ENCODE measurements around the gene KHDRBS2. TPM values are rescaled to one million over a fixed set of nuclear protein-coding genes. Genes with fewer than 3 reads are reported as not detected.
"Not testable (repeated sequence)": the region's sequence is repeated elsewhere in the genome, so short reads cannot be mapped to it uniquely, and the experiment has no call there.

Gene KHDRBS2
- total RNA-seq, 4 donors from 2014 or later = 5.2 to 19.2 (median 16.6) TPM

- 79 to 83% methylated on average over 2 of the region's 2 CpGs for WGBS, 2 donors
- Histone ChIP-seq H3K4me1 (no peaks in the 10 kb centered on the region), H3K9me3 (no peaks in the 10 kb centered on the region), H3K4me3 (replicated peaks in 1 of 3) (no peak overlapping the region), H3K27me3 (no peaks in the 10 kb centered on the region), H3K27ac (no peak overlapping the region), H3K36me3 (no peaks in the 10 kb centered on the region)
- intact Hi-C loops (cut with DNase I) = no loop called here
- TF ChIP-seq POLR2A (IDR thresholded peaks at IDR 0.05) (no peak), CTCF (IDR thresholded peaks at IDR 0.05) (no peak)
- DNase-seq = no peak
Observed at GRCh38 chr6:61817716-61818115, 468.3 kb downstream of the KHDRBS2 start.

- Histone ChIP-seq H3K4me1 (no peaks in the 10 kb centered on the region), H3K27ac (no peak overlapping the region), H3K27me3 (no peaks in the 10 kb centered on the region), H3K4me3 (replicated peaks in 1 of 3) (no peak overlapping the region), H3K9me3 (no peaks in the 10 kb centered on the region), H3K36me3 (no peaks in the 10 kb centered on the region)
- TF ChIP-seq POLR2A (IDR thresholded peaks at IDR 0.05) = no peak
- TF ChIP-seq CTCF (IDR thresholded peaks at IDR 0.05) = no peak
- DNase-seq = no peak
- WGBS, 2 donors = 84 to 87% methylated on average over 3 of the region's 3 CpGs
- intact Hi-C loops (cut with DNase I) = no loop called here
Observed at GRCh38 chr6:61810047-61810446, 476.0 kb downstream of the KHDRBS2 start.

GRCh38 chr6:61809004-61809595 is 476.9 kb downstream of the KHDRBS2 start:
- WGBS, 2 donors = 16 to 28% methylated on average over 1 of the region's 1 CpG
- intact Hi-C loops (cut with DNase I) = no loop called here
- no peak for DNase-seq

GRCh38 chr6:61787998-61788397 is 498.0 kb downstream of the KHDRBS2 start:
- no peaks in the 10 kb centered on the region for H3K9me3 ChIP-seq
- DNase-seq = no peak
- intact Hi-C loops (cut with DNase I) = no loop called here
- no peaks in the 10 kb centered on the region for H3K36me3 ChIP-seq
- TF ChIP-seq POLR2A (IDR thresholded peaks at IDR 0.05) (no peak), CTCF (IDR thresholded peaks at IDR 0.05) (no peak)
- H3K4me1 ChIP-seq = no peaks in the 10 kb centered on the region
- no peak overlapping the region for H3K27ac ChIP-seq
- WGBS, 2 donors = 86 to 89% methylated on average over 1 of the region's 1 CpG
- H3K4me3 ChIP-seq (replicated peaks in 1 of 3) = no peak overlapping the region
- no peaks in the 10 kb centered on the region for H3K27me3 ChIP-seq

More at GRCh38 chr6:61809004-61809595, 476.9 kb downstream of the KHDRBS2 start:
- H3K9me3 ChIP-seq = no peaks in the 10 kb centered on the region
- no peaks in the 10 kb centered on the region for H3K27me3 ChIP-seq
- H3K36me3 ChIP-seq = no peaks in the 10 kb centered on the region
- no peaks in the 10 kb centered on the region for H3K4me1 ChIP-seq
- no peak overlapping the region for H3K27ac ChIP-seq
- no peak overlapping the region for H3K4me3 ChIP-seq (replicated peaks in 1 of 3)
- TF ChIP-seq CTCF (IDR thresholded peaks at IDR 0.05) = peak in 4 of 6 experiments; percentile 19 to 78 (median 61)
- no peak for TF ChIP-seq POLR2A (IDR thresholded peaks at IDR 0.05)

- intact Hi-C loops (cut with DNase I); DNase-seq; H3K4me1 ChIP-seq; H3K27ac ChIP-seq; H3K9me3 ChIP-seq; H3K36me3 ChIP-seq; H3K4me3 ChIP-seq (replicated peaks in 1 of 3); H3K27me3 ChIP-seq: not testable (repeated sequence)
- WGBS, 2 donors = 96 to 100% methylated on average over 4 to 11 of the region's 11 CpGs
Observed at GRCh38 chr6:61769446-61769845, 516.6 kb downstream of the KHDRBS2 start.

Data from thyroid gland (tissue), 4 donors.